B cell (primary cell): ENCODE measurements around the gene MUC21. TPM values are rescaled to one million over a fixed set of nuclear protein-coding genes. Genes with fewer than 3 reads are reported as not detected.

Experiments used
- ATAC-seq: fragments of 200-7000 bp; cut with Tn5 transposase; one replicate; pipeline ENCODE4 v1.10.0; 2021; ENCODE audit warnings: low read depth, mild to moderate bottlenecking, moderate number of reproducible peaks, moderate library complexity
- CTCF ChIA-PET: fragments of 350-600 bp; sonication (Branson Sonifier 250); formaldehyde crosslinking; loops from one replicate; lab custom pipeline; 2021; ENCODE audit warnings: antibody characterized with exemption, inconsistent platforms; lab: Charles Lee
- POLR2A ChIA-PET: fragments of 350-600 bp; sonication (Branson Sonifier 250); formaldehyde crosslinking; loops from one replicate; lab custom pipeline; 2021; ENCODE audit warnings: antibody characterized with exemption; lab: Charles Lee
- DNase-seq: peaks from one replicate; pipeline ENCODE4 v3.0.0; 2013
- H2AFZ ChIP-seq: 2 replicates; pipeline ENCODE4 v1.6.1; 2012; ENCODE audit warnings: mild to moderate bottlenecking, low read depth, low read length; ENCODE audit not compliant: insufficient read depth, poor library complexity, severe bottlenecking
- H3K27ac ChIP-seq, 2 donors: 1 replicate in 1 of 2; 2 replicates in 1 of 2; pipeline ENCODE4 v1.5.1; 2012 to 2013; ENCODE audit warnings: low read length in 2 of 2, mild to moderate bottlenecking in 2 of 2, moderate library complexity in 1 of 2
- H3K27me3 ChIP-seq, 4 experiments: fragments of 200-600 bp in 1 of 4; sonication (generic) in 1 of 4; replicated peaks in 1 of 4; 1 replicate in 2 of 4; 2 replicates in 2 of 4; pipeline versions ENCODE4 v1.6.1 to v1.7.0; 2013 to 2016; ENCODE audit warnings: low read length in 3 of 4, mild to moderate bottlenecking in 2 of 4, mixed read lengths in 1 of 4, moderate library complexity in 1 of 4; ENCODE audit not compliant: insufficient read depth in 4 of 4, control insufficient read depth in 3 of 4; ENCODE audit errors: control extremely low read depth in 1 of 4
- H3K36me3 ChIP-seq, 2 experiments: replicated peaks in 1 of 2; 1 replicate in 1 of 2; 2 replicates in 1 of 2; pipeline versions ENCODE4 v1.6.1 to v1.7.1; 2013; ENCODE audit warnings: low read length in 1 of 2; ENCODE audit not compliant: insufficient read depth in 2 of 2, control insufficient read depth in 1 of 2; ENCODE audit errors: control extremely low read depth in 1 of 2, extremely low read depth in 1 of 2
- H3K4me1 ChIP-seq, 2 donors: fragments of 200-600 bp in 1 of 2; sonication (generic) in 1 of 2; 1 replicate in 1 of 2; 2 replicates in 1 of 2; pipeline versions ENCODE4 v1.5.1 to v1.6.1; 2013 to 2017; ENCODE audit warnings: low read length in 2 of 2; ENCODE audit not compliant: control insufficient read depth in 2 of 2, insufficient read depth in 2 of 2
- H3K4me2 ChIP-seq: replicated peaks from 2 replicates; pipeline ENCODE3; 2012; ENCODE audit warnings: mild to moderate bottlenecking, low read depth, low read length; ENCODE audit not compliant: poor library complexity, severe bottlenecking
- H3K4me3 ChIP-seq, 5 experiments: fragments of 200-600 bp in 1 of 5; sonication (generic) in 1 of 5; 1 replicate in 3 of 5; 2 replicates in 2 of 5; pipeline versions ENCODE4 v1.5.1 to v1.7.0; 2011 to 2016; ENCODE audit warnings: low read length in 4 of 5, mild to moderate bottlenecking in 4 of 5, low read depth in 2 of 5, control low read depth in 1 of 5, moderate library complexity in 1 of 5; ENCODE audit not compliant: insufficient read depth in 1 of 5; ENCODE audit errors: control extremely low read depth in 1 of 5, extremely low read depth in 1 of 5
- H3K79me2 ChIP-seq: fragments of 200-600 bp; sonication (generic); one replicate; pipeline ENCODE4 v1.6.0; 2016; ENCODE audit warnings: low read length; ENCODE audit not compliant: control insufficient read depth, insufficient read depth
- H3K9ac ChIP-seq: fragments of 200-600 bp; sonication (generic); 2 replicates; pipeline ENCODE4 v1.6.1; 2017; ENCODE audit warnings: mild to moderate bottlenecking, low read length, moderate library complexity
- H3K9me3 ChIP-seq, 3 donors: one replicate each; pipeline versions ENCODE4 v1.6.1 to v1.7.1; 2013; ENCODE audit warnings: low read length in 2 of 3; ENCODE audit not compliant: control insufficient read depth in 2 of 3, insufficient read depth in 1 of 3; ENCODE audit errors: control extremely low read depth in 1 of 3
- H4K20me1 ChIP-seq: 2 replicates; pipeline ENCODE4 v1.6.0; 2012; ENCODE audit warnings: mild to moderate bottlenecking, low read length; ENCODE audit not compliant: insufficient read depth, control insufficient read depth, poor library complexity, severe bottlenecking
- H3K27ac Mint-ChIP-seq: one replicate; pipeline ENCODE4 v1.8.0; 2021; ENCODE audit warnings: mixed read lengths
- H3K27me3 Mint-ChIP-seq: one replicate; pipeline ENCODE4 v1.8.0; 2021; ENCODE audit warnings: mixed read lengths
- H3K4me1 Mint-ChIP-seq: one replicate; pipeline ENCODE4 v1.8.0; 2021; ENCODE audit warnings: mixed read lengths
- H3K4me3 Mint-ChIP-seq: one replicate; pipeline ENCODE4 v1.8.0; 2021; ENCODE audit warnings: mixed read lengths
- H3K9me3 Mint-ChIP-seq: one replicate; pipeline ENCODE4 v1.8.0; 2022; ENCODE audit warnings: mixed read lengths; ENCODE audit not compliant: insufficient read depth
- EZH2 ChIP-seq: IDR thresholded peaks from 2 replicates; pipeline ENCODE4 v1.6.1; 2012; ENCODE audit warnings: borderline replicate concordance, low read depth, mild to moderate bottlenecking, moderate library complexity, low read length; ENCODE audit not compliant: insufficient read depth, poor library complexity, severe bottlenecking
- WGBS: methylation state at CpG from one replicate; pipeline ENCODE4 v1.1.5; 2013; ENCODE audit warnings: missing lambda C conversion rate; ENCODE audit not compliant: insufficient coverage; 5-methylcytosine and 5-hydroxymethylcytosine counted together
- intact Hi-C: fragments of 100-400 bp; cut with micrococcal nuclease; formaldehyde crosslinking; loops from one replicate; pipeline ENCODE4 v1.10.0; 2022
- polyA plus RNA-seq: library from polyadenylated mRNA; depleted of rRNA; stranded (reverse); fragments of >200 nt; gene quantifications from 2 replicates; pipeline ENCODE4 v1.2.3, GENCODE V29; 2012
- total RNA-seq, 2 donors: library from RNA; stranded (reverse); fragments of 120-200 nt in 1 of 2; gene quantifications; 1 replicate in 1 of 2; 2 replicates in 1 of 2; pipeline versions ENCODE4 v1.2.3 to v1.2.4, GENCODE V29; 2013 to 2022
- TF ChIP-seq, protein P1 (sequence below): fragments of 200-600 bp; IDR thresholded peaks from one replicate; pipeline ENCODE4 v1.8.0; 2022; ENCODE audit warnings: antibody characterized with exemption, mild to moderate bottlenecking

Gene MUC21
- total and polyA plus RNA-seq, 2 donors (not counting 1 experiment from before 2014, with no cell fraction given) = not detected

DNA sequence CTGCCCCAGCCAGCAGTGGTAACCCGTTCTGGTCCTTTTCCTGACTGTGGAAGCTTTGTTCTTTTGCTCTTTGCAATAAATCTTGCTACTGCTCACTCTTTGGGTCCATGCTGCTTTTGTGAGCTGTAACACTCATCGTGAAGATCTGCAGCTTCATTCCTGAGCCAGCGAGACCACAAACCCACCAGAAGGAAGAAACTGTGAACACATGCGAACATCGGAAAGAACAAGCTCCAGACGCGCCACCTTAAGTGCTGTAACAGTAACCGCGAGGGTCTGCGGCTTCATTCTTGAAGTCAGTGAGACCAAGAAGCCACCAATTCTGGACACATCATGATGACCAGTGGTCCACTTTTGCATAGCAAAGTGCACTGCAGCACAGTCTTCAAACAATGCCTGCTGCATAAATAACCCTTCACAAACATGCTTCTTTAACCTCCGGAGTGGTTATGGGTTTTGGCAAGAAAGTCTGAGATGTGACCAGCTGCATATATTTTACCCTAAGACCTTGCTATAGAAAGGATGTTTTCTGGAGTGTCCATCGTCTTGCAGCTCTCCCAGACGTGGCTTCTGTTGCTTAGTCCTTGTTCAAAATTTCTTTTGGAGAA lies 17.9 kb downstream of the MUC21 start:
- POLR2A ChIA-PET = no interaction called here
- H3K9ac ChIP-seq = no peak overlapping the region
- Mint-ChIP-seq H3K9me3 (no peaks in the 10 kb centered on the region), H3K4me3 (no peak overlapping the region), H3K27ac (no peak overlapping the region), H3K4me1 (peaks cover 4% of the 10 kb centered on the region), H3K27me3 (peaks cover 11% of the 10 kb centered on the region)
- no peaks in the 10 kb centered on the region for H3K36me3 ChIP-seq
- H3K4me3 ChIP-seq = no peak overlapping the region
- ATAC-seq = no peak
- peaks cover 0 to 3% (median 0%) of the 10 kb centered on the region in 4 experiments for H3K27me3 ChIP-seq
- no peak overlapping the region for H3K27ac ChIP-seq
- no peaks in the 10 kb centered on the region for H3K9me3 ChIP-seq
- H4K20me1 ChIP-seq = no peaks in the 10 kb centered on the region
- no peak overlapping the region for H2AFZ ChIP-seq
- intact Hi-C loops = no loop called here
- no peak overlapping the region for H3K4me2 ChIP-seq
- WGBS = 82% methylated on average over 10 of the region's 13 CpGs
- CTCF ChIA-PET = interaction anchor here (0.9 kb wide), 1 partner anchor 69 kb away, joined by 3 read pairs; no protein-coding TSS in a partner anchor
- H3K79me2 ChIP-seq = no peaks in the 10 kb centered on the region
- TF ChIP-seq EZH2 = no peak
- TF ChIP-seq, protein P1, sequence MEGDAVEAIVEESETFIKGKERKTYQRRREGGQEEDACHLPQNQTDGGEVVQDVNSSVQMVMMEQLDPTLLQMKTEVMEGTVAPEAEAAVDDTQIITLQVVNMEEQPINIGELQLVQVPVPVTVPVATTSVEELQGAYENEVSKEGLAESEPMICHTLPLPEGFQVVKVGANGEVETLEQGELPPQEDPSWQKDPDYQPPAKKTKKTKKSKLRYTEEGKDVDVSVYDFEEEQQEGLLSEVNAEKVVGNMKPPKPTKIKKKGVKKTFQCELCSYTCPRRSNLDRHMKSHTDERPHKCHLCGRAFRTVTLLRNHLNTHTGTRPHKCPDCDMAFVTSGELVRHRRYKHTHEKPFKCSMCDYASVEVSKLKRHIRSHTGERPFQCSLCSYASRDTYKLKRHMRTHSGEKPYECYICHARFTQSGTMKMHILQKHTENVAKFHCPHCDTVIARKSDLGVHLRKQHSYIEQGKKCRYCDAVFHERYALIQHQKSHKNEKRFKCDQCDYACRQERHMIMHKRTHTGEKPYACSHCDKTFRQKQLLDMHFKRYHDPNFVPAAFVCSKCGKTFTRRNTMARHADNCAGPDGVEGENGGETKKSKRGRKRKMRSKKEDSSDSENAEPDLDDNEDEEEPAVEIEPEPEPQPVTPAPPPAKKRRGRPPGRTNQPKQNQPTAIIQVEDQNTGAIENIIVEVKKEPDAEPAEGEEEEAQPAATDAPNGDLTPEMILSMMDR = no peak
- no peak for DNase-seq
- H3K4me1 ChIP-seq = no peaks in the 10 kb centered on the region

DNA sequence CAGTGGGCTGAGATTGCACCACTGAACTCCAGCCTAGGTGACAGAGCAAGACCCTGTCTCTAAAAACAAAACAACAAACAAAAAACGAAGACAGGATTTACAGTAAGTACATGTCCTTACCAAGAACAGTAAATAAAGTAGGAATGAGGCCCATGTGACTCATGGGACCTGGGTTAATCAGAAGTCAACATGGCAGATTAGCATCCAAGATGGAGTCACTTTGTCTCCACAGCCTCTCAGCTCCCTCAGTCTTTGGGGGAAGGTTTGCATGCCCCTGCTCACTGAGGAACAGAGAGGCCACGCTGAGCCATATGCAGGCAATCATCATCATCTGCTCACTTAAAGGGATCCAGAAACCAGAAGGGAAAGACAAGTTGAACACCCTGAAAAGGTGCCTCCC lies 19.0 kb downstream of the MUC21 start:
- Histone ChIP-seq H3K36me3 (no peaks in the 10 kb centered on the region), H3K9me3 (no peaks in the 10 kb centered on the region), H3K9ac (no peak overlapping the region), H3K79me2 (no peaks in the 10 kb centered on the region), H2AFZ (no peak overlapping the region), H3K27ac (no peak overlapping the region), H3K4me1 (no peaks in the 10 kb centered on the region), H3K27me3 (peaks cover 0 to 4% (median 0%) of the 10 kb centered on the region in 4 experiments), H3K4me2 (no peak overlapping the region), H3K4me3 (no peak overlapping the region), H4K20me1 (no peaks in the 10 kb centered on the region)
- Mint-ChIP-seq H3K27me3 (peaks cover 19% of the 10 kb centered on the region), H3K9me3 (no peaks in the 10 kb centered on the region), H3K27ac (no peak overlapping the region), H3K4me3 (no peak overlapping the region), H3K4me1 (peaks cover 4% of the 10 kb centered on the region)
- POLR2A ChIA-PET = no interaction called here
- TF ChIP-seq, protein P1 = no peak
- TF ChIP-seq EZH2 = no peak
- WGBS = no CpG with 5 or more reads among the region's 2 CpGs
- DNase-seq = no peak
- CTCF ChIA-PET = interaction anchor here (0.9 kb wide), 1 partner anchor 68 kb away, joined by 3 read pairs; no protein-coding TSS in a partner anchor
- ATAC-seq = no peak
- intact Hi-C loops = no loop called here
